Thyroid gland (tissue), 4 donors: ENCODE measurements around the gene BLOC1S6.

Experiments used
- CTCF ChIP-seq, 6 experiments: fragments of 200-600 bp in 3 of 6; fragments of 450-650 bp in 3 of 6; sonication (generic) in 3 of 6; IDR thresholded peaks; one replicate each; pipeline ENCODE4 v1.5.1; 2016 to 2019; ENCODE audit warnings: antibody characterized with exemption in 6 of 6, mild to moderate bottlenecking in 2 of 6, inconsistent platforms in 1 of 6, moderate library complexity in 1 of 6
- POLR2A ChIP-seq, 2 donors: fragments of 450-650 bp; IDR thresholded peaks; one replicate each; pipeline ENCODE4 v1.6.1; 2017; ENCODE audit warnings: antibody characterized with exemption in 2 of 2, mild to moderate bottlenecking in 2 of 2, moderate library complexity in 1 of 2

GRCh38 chr15:45550436-45550835 lies 36.7 kb upstream of the BLOC1S6 start:
- TF ChIP-seq CTCF (IDR thresholded peaks at IDR 0.05) (no peak), POLR2A (IDR thresholded peaks at IDR 0.05) (no peak)
